ENCODE measurements around the gene OR2A5. TPM values are rescaled to one million over a fixed set of nuclear protein-coding genes. Genes with fewer than 3 reads are reported as not detected.
A peak's percentile ranks its signal among the peaks of the same experiment; 100 is the strongest.
"Not testable (repeated sequence)": the region's sequence is repeated elsewhere in the genome, so short reads cannot be mapped to it uniquely, and the experiment has no call there.

Gene OR2A5
- total RNA-seq, 6 experiments from 2014 or later = not detected

DNA sequence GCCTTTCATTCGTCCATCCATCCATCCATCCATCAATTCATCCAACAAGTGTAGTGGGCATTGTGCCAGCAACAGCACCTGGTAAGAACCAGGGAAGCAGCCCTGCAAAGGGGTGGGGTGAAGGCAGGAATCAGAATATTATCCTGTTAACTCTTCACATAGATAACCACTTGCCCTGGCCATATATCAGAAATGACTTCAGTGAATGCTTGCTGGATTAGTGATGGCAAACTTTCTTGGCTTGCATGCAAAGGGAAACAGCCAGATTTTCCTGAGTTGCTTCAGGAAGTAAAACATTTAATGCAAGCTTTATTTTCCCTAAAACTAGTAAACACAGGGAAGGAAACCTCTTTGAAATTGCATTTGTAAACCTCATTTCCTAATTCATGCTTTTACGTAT lies 743 bp downstream of the OR2A5 start:
- DNase-seq = no peak

DNA sequence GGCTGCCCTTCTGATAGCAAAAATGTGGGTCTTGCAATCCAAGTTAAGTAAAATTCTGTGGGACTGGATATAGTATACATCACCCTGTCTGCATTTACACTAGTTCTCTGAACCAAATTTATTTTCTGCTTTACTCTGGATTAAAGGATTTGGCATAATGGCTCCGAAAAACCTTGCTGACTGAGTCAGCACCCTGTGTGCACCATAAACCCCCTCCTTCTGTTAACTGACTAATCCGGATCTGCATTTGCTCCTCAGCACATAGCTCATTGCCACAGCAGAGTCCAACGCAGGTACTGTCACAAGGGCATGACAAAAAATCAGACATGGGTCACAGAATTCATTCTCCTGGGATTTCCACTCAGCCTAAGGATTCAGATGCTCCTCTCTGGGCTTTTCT lies 1.3 kb downstream of the OR2A5 start:
- no peaks in the 10 kb centered on the region for H3K36me3 Mint-ChIP-seq (ENCODE audit: low read depth)
- no peak overlapping the region for H3K27ac Mint-ChIP-seq
- H3K4me3 Mint-ChIP-seq = no peak overlapping the region
- H3K27me3 Mint-ChIP-seq (ENCODE audit: insufficient read depth) = no peaks in the 10 kb centered on the region; the same call in 1 of the 2 replicates
- no peaks in the 10 kb centered on the region for H3K4me1 Mint-ChIP-seq (ENCODE audit: low read depth)
- TF ChIP-seq, protein P1, sequence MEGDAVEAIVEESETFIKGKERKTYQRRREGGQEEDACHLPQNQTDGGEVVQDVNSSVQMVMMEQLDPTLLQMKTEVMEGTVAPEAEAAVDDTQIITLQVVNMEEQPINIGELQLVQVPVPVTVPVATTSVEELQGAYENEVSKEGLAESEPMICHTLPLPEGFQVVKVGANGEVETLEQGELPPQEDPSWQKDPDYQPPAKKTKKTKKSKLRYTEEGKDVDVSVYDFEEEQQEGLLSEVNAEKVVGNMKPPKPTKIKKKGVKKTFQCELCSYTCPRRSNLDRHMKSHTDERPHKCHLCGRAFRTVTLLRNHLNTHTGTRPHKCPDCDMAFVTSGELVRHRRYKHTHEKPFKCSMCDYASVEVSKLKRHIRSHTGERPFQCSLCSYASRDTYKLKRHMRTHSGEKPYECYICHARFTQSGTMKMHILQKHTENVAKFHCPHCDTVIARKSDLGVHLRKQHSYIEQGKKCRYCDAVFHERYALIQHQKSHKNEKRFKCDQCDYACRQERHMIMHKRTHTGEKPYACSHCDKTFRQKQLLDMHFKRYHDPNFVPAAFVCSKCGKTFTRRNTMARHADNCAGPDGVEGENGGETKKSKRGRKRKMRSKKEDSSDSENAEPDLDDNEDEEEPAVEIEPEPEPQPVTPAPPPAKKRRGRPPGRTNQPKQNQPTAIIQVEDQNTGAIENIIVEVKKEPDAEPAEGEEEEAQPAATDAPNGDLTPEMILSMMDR (IDR thresholded peaks at IDR 0.05) = no peak
- DNase-seq = no peak
- no peaks in the 10 kb centered on the region; the same call in 1 of the 2 replicates for H3K9me3 Mint-ChIP-seq

More for the DNA sequence above, 743 bp downstream of the OR2A5 start:
- no peaks in the 10 kb centered on the region for H3K36me3 Mint-ChIP-seq (ENCODE audit: low read depth)
- no peaks in the 10 kb centered on the region for H3K4me1 Mint-ChIP-seq (ENCODE audit: low read depth)
- no peaks in the 10 kb centered on the region; the same call in 1 of the 2 replicates for H3K9me3 Mint-ChIP-seq
- H3K27me3 Mint-ChIP-seq (ENCODE audit: insufficient read depth) = no peaks in the 10 kb centered on the region; the same call in 1 of the 2 replicates
- H3K4me3 Mint-ChIP-seq = no peak overlapping the region
- no peak overlapping the region for H3K27ac Mint-ChIP-seq
- TF ChIP-seq, protein P1 (IDR thresholded peaks at IDR 0.05) = no peak

DNA sequence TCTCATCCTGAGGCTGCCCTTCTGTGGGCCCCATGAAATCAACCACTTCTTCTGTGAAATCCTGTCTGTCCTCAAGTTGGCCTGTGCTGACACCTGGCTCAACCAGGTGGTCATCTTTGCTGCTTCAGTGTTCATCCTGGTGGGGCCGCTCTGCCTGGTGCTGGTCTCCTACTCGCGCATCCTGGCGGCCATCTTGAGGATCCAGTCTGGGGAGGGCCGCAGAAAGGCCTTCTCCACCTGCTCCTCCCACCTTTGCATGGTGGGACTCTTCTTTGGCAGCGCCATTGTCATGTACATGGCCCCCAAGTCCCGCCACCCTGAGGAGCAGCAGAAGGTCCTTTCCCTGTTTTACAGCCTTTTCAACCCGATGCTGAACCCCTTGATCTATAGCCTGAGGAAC lies 2.1 kb downstream of the OR2A5 start:
- not testable (repeated sequence) for H3K4me3 Mint-ChIP-seq; H3K27ac Mint-ChIP-seq; H3K9me3 Mint-ChIP-seq; H3K36me3 Mint-ChIP-seq (ENCODE audit: low read depth); H3K27me3 Mint-ChIP-seq (ENCODE audit: insufficient read depth); DNase-seq; H3K4me1 Mint-ChIP-seq (ENCODE audit: low read depth)

DNA sequence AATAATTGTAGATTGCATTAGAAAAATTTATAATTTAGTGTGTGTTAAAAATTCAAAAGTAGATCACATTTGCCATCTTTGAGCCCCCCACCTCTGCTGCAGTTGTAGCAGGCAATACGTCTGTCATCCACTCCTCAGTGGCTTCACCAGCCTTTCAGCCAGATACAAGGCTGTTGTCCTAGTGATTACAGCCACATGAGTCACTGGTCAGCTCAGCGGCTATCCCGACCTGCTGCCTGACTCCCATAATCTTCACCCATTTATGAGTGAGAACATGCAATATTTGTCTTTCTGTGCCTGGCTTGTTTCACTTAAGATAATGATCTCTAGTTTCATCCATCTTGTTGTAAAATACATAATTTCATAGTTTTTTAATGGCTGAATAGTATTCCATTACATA lies 9.2 kb downstream of the OR2A5 start:
- H3K27me3 Mint-ChIP-seq (ENCODE audit: insufficient read depth) = peaks cover 3% of the 10 kb centered on the region
- no peaks in the 10 kb centered on the region; the same call in 1 of the 2 replicates for H3K9me3 Mint-ChIP-seq
- TF ChIP-seq, protein P1 (IDR thresholded peaks at IDR 0.05) = no peak
- no peak overlapping the region for H3K27ac Mint-ChIP-seq
- no peaks in the 10 kb centered on the region for H3K36me3 Mint-ChIP-seq (ENCODE audit: low read depth)
- DNase-seq = peak; percentile 31
- H3K4me3 Mint-ChIP-seq = no peak overlapping the region
- no peaks in the 10 kb centered on the region for H3K4me1 Mint-ChIP-seq (ENCODE audit: low read depth)

DNA sequence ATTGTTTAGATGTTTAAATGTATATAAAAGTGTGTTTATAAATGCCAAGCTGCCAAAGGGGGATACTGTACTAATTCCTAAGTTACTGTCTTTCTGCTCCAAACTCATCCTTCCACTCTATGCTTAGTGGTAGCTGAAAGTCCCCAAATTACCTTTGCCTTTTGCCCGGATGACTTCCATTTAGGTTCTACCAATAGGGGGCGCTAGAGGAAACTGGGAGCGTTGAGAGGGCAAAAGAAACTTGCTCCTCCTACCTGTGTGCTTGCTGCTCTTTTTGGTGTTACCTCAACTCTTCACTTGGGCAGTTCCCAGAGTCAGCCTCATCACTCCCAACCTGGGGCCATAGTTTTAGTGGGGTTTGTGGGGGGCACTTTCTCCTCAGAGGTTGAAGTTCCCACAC lies 15.0 kb downstream of the OR2A5 start:
- TF ChIP-seq, protein P1 (IDR thresholded peaks at IDR 0.05) = peak; percentile 13; the same call in 1 of the 2 replicates
- Mint-ChIP-seq H3K4me3 (no peak overlapping the region), H3K9me3 (no peaks in the 10 kb centered on the region; the same call in 1 of the 2 replicates), H3K27me3 (ENCODE audit: insufficient read depth) (peaks cover 2% of the 10 kb centered on the region), H3K4me1 (ENCODE audit: low read depth) (no peaks in the 10 kb centered on the region), H3K27ac (no peak overlapping the region), H3K36me3 (ENCODE audit: low read depth) (no peaks in the 10 kb centered on the region)
- DNase-seq = no peak

DNA sequence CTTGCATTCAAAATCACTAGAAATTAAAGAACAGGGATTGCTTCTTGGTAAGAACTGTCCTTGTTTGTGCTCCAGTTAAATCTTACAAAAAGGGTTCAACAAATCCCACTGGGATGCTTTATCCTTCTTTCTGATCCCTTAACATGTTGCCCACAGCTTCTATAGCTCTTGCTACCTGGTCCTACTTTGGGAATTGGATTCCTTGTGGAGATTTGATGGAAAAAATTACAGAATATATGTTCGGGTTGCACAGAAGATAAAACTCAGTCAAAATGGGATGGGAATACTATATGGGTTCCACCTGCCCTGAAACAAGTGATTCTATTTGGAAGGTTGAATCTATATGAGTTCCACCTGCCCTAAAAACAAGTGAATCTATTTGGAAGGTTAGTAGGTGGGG lies 20.8 kb downstream of the OR2A5 start, which contains the start of gene OR2A25:
TSS of gene OR2A25 (plus strand) at position 301 of the 400 bp plus-strand sequence. CDS start 4,409 bp downstream, outside the sequence.
- no peaks in the 10 kb centered on the region for H3K36me3 Mint-ChIP-seq (ENCODE audit: low read depth)
- TF ChIP-seq, protein P1 (IDR thresholded peaks at IDR 0.05) = no peak
- no peak for DNase-seq
- H3K27me3 Mint-ChIP-seq (ENCODE audit: insufficient read depth) = peaks cover 1% of the 10 kb centered on the region; the same call in 1 of the 2 replicates
- no peak within 1 kb of the TSS for H3K27ac Mint-ChIP-seq
- H3K4me3 Mint-ChIP-seq = no peak within 1 kb of the TSS
- H3K9me3 Mint-ChIP-seq = no peaks in the 10 kb centered on the region; the same call in 1 of the 2 replicates
- no peaks in the 10 kb centered on the region for H3K4me1 Mint-ChIP-seq (ENCODE audit: low read depth)

Data from HFFc6 (cell line).